Thyroid gland (tissue), 4 donors: ENCODE results near the gene RASA3. TPM values are rescaled to one million over a fixed set of nuclear protein-coding genes. Genes with fewer than 3 reads are reported as not detected.
A peak's percentile ranks its signal among the peaks of the same experiment; 100 is the strongest.

ENCODE experiments used
- DNase-seq, 2 donors: peaks; one replicate each; pipeline ENCODE4 v3.0.0-alpha.2; 2019
- H3K27ac ChIP-seq, 3 donors: fragments of 200-600 bp; sonication (generic); 1 replicate in 2 of 3; 2 replicates in 1 of 3; pipeline ENCODE4 v1.5.1; 2016 to 2019; ENCODE audit warnings: mild to moderate bottlenecking in 1 of 3, moderate library complexity in 1 of 3
- H3K27me3 ChIP-seq: fragments of 200-600 bp; sonication (generic); one replicate; pipeline ENCODE4 v1.5.1; 2019
- H3K36me3 ChIP-seq, 2 donors: fragments of 200-600 bp; sonication (generic); one replicate each; pipeline ENCODE4 v1.5.1; 2016 to 2019
- H3K4me1 ChIP-seq, 2 donors: fragments of 200-600 bp; sonication (generic); one replicate each; pipeline ENCODE4 v1.5.1; 2017 to 2019
- H3K4me3 ChIP-seq, 3 donors: fragments of 200-600 bp; sonication (generic); replicated peaks in 1 of 3; 1 replicate in 2 of 3; 2 replicates in 1 of 3; pipeline ENCODE4 v1.5.1; 2016; ENCODE audit warnings: mild to moderate bottlenecking in 1 of 3
- H3K9me3 ChIP-seq: fragments of 200-600 bp; sonication (generic); one replicate; pipeline ENCODE4 v1.5.1; 2017
- POLR2A ChIP-seq, 2 donors: fragments of 450-650 bp; IDR thresholded peaks; one replicate each; pipeline ENCODE4 v1.6.1; 2017; ENCODE audit warnings: antibody characterized with exemption in 2 of 2, mild to moderate bottlenecking in 2 of 2, moderate library complexity in 1 of 2
- WGBS, 2 donors: methylation state at CpG; one replicate each; pipeline ENCODE4 v1.1.5; 2017; 5-methylcytosine and 5-hydroxymethylcytosine counted together
- intact Hi-C: fragments of 100-400 bp; cut with DNase I; formaldehyde crosslinking; loops from one replicate; pipeline ENCODE4 v1.15.1; 2023
- total RNA-seq, 4 donors: library from RNA; depleted of rRNA; stranded (reverse); fragments of >200 nt; gene quantifications; one replicate each; pipeline ENCODE4 v1.2.3, GENCODE V29; 2016
- TF ChIP-seq, protein P1 (sequence below), 6 experiments: fragments of 200-600 bp in 3 of 6; fragments of 450-650 bp in 3 of 6; sonication (generic) in 3 of 6; IDR thresholded peaks; one replicate each; pipeline ENCODE4 v1.5.1; 2016 to 2019; ENCODE audit warnings: antibody characterized with exemption in 6 of 6, mild to moderate bottlenecking in 2 of 6, inconsistent platforms in 1 of 6, moderate library complexity in 1 of 6

RASA3 gene
- total RNA-seq, 4 donors from 2014 or later: 22.3 to 32.3 (median 25.5) TPM

- Histone ChIP-seq H3K9me3 (no peaks in the 10 kb centered on the region), H3K4me1 (peaks cover 0 to 11% of the 10 kb centered on the region in 2 donors), H3K27ac (peak overlapping the region in 1 of 3 donors; percentile 12), H3K4me3 (no peak overlapping the region), H3K27me3 (no peaks in the 10 kb centered on the region), H3K36me3 (no peaks in the 10 kb centered on the region)
- DNase-seq: no peak
- intact Hi-C loops: no loop called here
- TF ChIP-seq POLR2A (IDR thresholded peaks at IDR 0.05): no peak
- TF ChIP-seq, protein P1, sequence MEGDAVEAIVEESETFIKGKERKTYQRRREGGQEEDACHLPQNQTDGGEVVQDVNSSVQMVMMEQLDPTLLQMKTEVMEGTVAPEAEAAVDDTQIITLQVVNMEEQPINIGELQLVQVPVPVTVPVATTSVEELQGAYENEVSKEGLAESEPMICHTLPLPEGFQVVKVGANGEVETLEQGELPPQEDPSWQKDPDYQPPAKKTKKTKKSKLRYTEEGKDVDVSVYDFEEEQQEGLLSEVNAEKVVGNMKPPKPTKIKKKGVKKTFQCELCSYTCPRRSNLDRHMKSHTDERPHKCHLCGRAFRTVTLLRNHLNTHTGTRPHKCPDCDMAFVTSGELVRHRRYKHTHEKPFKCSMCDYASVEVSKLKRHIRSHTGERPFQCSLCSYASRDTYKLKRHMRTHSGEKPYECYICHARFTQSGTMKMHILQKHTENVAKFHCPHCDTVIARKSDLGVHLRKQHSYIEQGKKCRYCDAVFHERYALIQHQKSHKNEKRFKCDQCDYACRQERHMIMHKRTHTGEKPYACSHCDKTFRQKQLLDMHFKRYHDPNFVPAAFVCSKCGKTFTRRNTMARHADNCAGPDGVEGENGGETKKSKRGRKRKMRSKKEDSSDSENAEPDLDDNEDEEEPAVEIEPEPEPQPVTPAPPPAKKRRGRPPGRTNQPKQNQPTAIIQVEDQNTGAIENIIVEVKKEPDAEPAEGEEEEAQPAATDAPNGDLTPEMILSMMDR (IDR thresholded peaks at IDR 0.05): no peak
- WGBS, 2 donors: 71 to 73% methylated on average over 15 to 21 of the region's 24 CpGs
These were observed 181.8 kb downstream of the RASA3 start for GRCh38 chr13:113950451-113951245.

GRCh38 chr13:113949546-113949945 lies 182.9 kb downstream of the RASA3 start:
- WGBS, 2 donors: 84 to 90% methylated on average over 5 of the region's 5 CpGs
- Histone ChIP-seq H3K27ac (no peak overlapping the region), H3K9me3 (no peaks in the 10 kb centered on the region), H3K36me3 (no peaks in the 10 kb centered on the region), H3K27me3 (no peaks in the 10 kb centered on the region), H3K4me1 (peaks cover 0 to 11% of the 10 kb centered on the region in 2 donors), H3K4me3 (no peak overlapping the region)
- intact Hi-C loops: loop anchor here (5.0 kb wide), 1 partner anchor 132 kb away; no protein-coding TSS in a partner anchor
- DNase-seq: no peak
- TF ChIP-seq, protein P1 (IDR thresholded peaks at IDR 0.05): no peak
- no peak for TF ChIP-seq POLR2A (IDR thresholded peaks at IDR 0.05)

DNA sequence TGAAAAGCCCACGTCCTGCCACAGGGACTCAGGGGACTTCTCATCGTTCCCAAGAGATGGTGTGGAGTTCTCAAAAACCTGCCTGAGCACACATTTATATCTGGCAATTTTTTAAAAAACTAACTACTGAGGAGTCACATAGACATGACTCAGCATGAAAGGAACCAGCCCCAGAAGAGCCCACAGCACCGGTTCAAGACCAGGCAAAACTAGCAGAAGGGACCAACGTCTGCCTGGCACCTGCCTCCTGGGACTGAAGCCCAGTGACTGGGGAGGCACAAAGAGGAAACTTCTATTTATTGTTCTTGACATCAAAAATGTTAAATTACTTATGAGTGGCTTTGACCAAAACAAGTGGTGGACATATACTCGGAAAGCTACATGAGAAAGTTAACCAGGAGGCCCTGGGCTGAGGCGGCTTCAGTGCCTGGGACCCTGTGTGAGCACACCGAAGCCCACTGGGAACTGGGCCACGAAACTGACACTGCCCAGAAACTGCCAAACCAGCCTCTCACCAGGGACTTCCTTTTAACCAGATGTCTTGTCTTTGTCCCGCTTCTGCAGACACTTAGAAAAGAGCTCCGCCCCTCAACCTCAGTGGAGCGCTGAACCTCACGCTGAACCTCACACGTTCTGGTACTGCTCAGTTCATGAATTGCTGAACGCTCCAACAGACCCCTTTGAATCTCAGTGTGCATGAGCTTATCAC lies 184.2 kb downstream of the RASA3 start:
- Histone ChIP-seq H3K27me3 (no peaks in the 10 kb centered on the region), H3K4me3 (no peak overlapping the region), H3K4me1 (peaks cover 0 to 11% of the 10 kb centered on the region in 2 donors), H3K27ac (no peak overlapping the region), H3K9me3 (no peaks in the 10 kb centered on the region), H3K36me3 (no peaks in the 10 kb centered on the region)
- intact Hi-C loops: loop anchor here (5.0 kb wide), 1 partner anchor 131 kb away; no protein-coding TSS in a partner anchor
- TF ChIP-seq, protein P1 (IDR thresholded peaks at IDR 0.05): no peak
- no peak for TF ChIP-seq POLR2A (IDR thresholded peaks at IDR 0.05)
- WGBS, 2 donors: 84 to 87% methylated on average over 14 of the region's 14 CpGs
- no peak for DNase-seq

DNA sequence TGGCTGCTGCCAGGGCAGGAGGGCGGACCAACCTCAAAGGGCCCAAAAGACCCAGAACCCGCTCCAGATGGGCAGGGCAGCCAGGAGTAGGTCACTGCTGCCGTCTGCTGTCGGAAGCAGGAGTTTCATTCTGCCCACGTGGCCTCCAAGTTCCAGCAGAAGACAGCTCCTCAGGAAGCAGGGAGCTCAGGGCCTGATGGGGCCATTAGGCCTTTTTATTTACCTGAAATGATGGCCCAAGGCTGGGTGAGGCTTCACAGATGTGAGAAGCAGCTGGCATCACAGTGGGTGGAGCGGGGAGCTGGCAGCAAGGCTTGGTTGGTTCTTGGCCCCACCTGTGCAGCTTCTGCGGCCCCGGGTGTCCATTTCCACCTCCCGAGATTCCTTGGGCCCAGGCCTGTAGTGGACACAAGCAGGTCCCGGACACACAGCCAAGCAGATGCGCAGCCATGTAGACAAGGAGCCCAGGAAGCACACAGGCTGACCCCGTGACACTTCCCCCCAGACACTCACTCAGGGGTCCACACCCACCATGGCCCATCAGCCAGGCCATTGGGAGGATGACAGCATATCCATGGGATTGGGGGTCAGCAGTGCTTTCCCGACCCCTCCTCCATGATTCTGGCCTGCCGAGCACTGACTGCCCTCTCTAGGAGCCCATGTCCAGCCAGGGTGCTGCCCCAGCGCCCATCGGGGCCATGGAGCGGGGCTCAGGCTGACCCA lies 185.0 kb downstream of the RASA3 start:
- Histone ChIP-seq H3K4me3 (no peak overlapping the region), H3K27me3 (no peaks in the 10 kb centered on the region), H3K9me3 (no peaks in the 10 kb centered on the region), H3K4me1 (peaks cover 0 to 11% of the 10 kb centered on the region in 2 donors), H3K36me3 (no peaks in the 10 kb centered on the region), H3K27ac (no peak overlapping the region)
- peak; percentile 72 to 73 for DNase-seq
- no peak for TF ChIP-seq POLR2A (IDR thresholded peaks at IDR 0.05)
- TF ChIP-seq, protein P1 (IDR thresholded peaks at IDR 0.05): peak; percentile 31 to 90 (median 85)
- intact Hi-C loops: loop anchor here (5.0 kb wide), 1 partner anchor 130 kb away; no protein-coding TSS in a partner anchor
- 71 to 72% methylated on average over 16 to 17 of the region's 17 CpGs for WGBS, 2 donors
